Memory B cell (primary cell): ENCODE data around the gene DIS3L.
A peak's percentile ranks its signal among the peaks of the same experiment; 100 is the strongest.
"Not testable (repeated sequence)": the region's sequence is repeated elsewhere in the genome, so short reads cannot be mapped to it uniquely, and the experiment has no call there.

Experiments
- ATAC-seq: fragments of 150-1000 bp; cut with Tn5 transposase; 2 replicates; pipeline ENCODE4 v1.10.0; 2021; ENCODE audit warnings: low read depth, mild to moderate bottlenecking, moderate library complexity
- DNase-seq, 2 donors: peaks; one replicate each; pipeline ENCODE4 v3.0.0; 2022; ENCODE audit warnings: low spot score in 2 of 2
- H3K27ac Mint-ChIP-seq: one replicate; pipeline ENCODE4 v1.8.0; 2022; ENCODE audit warnings: mild to moderate bottlenecking, moderate library complexity, mixed read lengths
- H3K27me3 Mint-ChIP-seq: one replicate; pipeline ENCODE4 v1.8.0; 2022; ENCODE audit warnings: mixed read lengths
- H3K36me3 Mint-ChIP-seq: one replicate; pipeline ENCODE4 v1.8.0; 2022; ENCODE audit warnings: mild to moderate bottlenecking, mixed read lengths
- H3K4me1 Mint-ChIP-seq: one replicate; pipeline ENCODE4 v1.8.0; 2022; ENCODE audit warnings: mixed read lengths
- H3K4me3 Mint-ChIP-seq: one replicate; pipeline ENCODE4 v1.8.0; 2022; ENCODE audit warnings: mild to moderate bottlenecking, moderate library complexity, mixed read lengths
- H3K9me3 Mint-ChIP-seq: one replicate; pipeline ENCODE4 v1.8.0; 2022; ENCODE audit warnings: mixed read lengths

The DIS3L gene

GRCh38 chr15:66261056-66261455 lies 32.3 kb upstream of the DIS3L start:
- H3K4me1 Mint-ChIP-seq = no peaks in the 10 kb centered on the region
- no peak for ATAC-seq
- DNase-seq = no peak
- H3K9me3 Mint-ChIP-seq = peaks cover 9% of the 10 kb centered on the region
- H3K27me3 Mint-ChIP-seq = peaks cover 15% of the 10 kb centered on the region
- no peak overlapping the region for H3K27ac Mint-ChIP-seq
- H3K36me3 Mint-ChIP-seq = peaks cover 4% of the 10 kb centered on the region
- no peak overlapping the region for H3K4me3 Mint-ChIP-seq

GRCh38 chr15:66262837-66263236 lies 30.5 kb upstream of the DIS3L start:
- not testable (repeated sequence) for H3K4me3 Mint-ChIP-seq, H3K36me3 Mint-ChIP-seq, H3K27ac Mint-ChIP-seq, DNase-seq, ATAC-seq, H3K9me3 Mint-ChIP-seq, H3K4me1 Mint-ChIP-seq
- H3K27me3 Mint-ChIP-seq = peaks cover 14% of the 10 kb centered on the region

- H3K27ac Mint-ChIP-seq = no peak overlapping the region
- DNase-seq = no peak
- H3K4me3 Mint-ChIP-seq = no peak overlapping the region
Observed at GRCh38 chr15:66264859-66265513, 28.4 kb upstream of the DIS3L start.

GRCh38 chr15:66269326-66270090 lies 23.9 kb upstream of the DIS3L start:
- Mint-ChIP-seq H3K4me3 (no peak overlapping the region), H3K27me3 (peaks cover 14% of the 10 kb centered on the region), H3K27ac (no peak overlapping the region), H3K36me3 (no peaks in the 10 kb centered on the region), H3K4me1 (peaks cover 8% of the 10 kb centered on the region), H3K9me3 (peaks cover 2% of the 10 kb centered on the region)
- ATAC-seq (no peak), DNase-seq (no peak)

More at GRCh38 chr15:66264859-66265513, 28.4 kb upstream of the DIS3L start:
- H3K27me3 Mint-ChIP-seq = peaks cover 15% of the 10 kb centered on the region
- H3K36me3 Mint-ChIP-seq = peaks cover 4% of the 10 kb centered on the region
- H3K4me1 Mint-ChIP-seq = no peaks in the 10 kb centered on the region
- peaks cover 9% of the 10 kb centered on the region for H3K9me3 Mint-ChIP-seq
- ATAC-seq = no peak

DNA sequence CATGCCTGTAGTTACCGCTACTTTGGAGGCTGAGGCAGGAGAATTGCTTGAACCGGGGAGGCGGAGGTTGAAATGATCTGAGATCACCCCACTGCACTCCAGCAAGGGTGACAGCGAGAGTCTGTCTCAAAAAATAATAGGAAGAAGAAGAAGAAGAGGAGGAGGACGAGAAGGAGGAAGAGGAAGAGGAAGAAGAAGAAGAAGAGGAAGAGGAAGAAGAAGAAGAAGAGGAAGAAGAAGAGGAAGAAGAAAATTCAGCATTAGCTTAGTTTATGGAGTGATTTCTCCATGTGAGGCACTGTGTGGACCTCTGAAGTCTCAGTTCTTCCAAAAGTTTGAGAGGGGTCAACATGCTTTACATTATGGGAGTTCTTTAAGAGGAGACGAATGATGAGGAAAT lies 22.4 kb upstream of the DIS3L start:
- Mint-ChIP-seq H3K36me3 (no peaks in the 10 kb centered on the region), H3K4me1 (peaks cover 8% of the 10 kb centered on the region), H3K27ac (no peak overlapping the region), H3K4me3 (no peak overlapping the region), H3K9me3 (peaks cover 2% of the 10 kb centered on the region), H3K27me3 (peaks cover 14% of the 10 kb centered on the region)
- DNase-seq (no peak), ATAC-seq (no peak)

DNA sequence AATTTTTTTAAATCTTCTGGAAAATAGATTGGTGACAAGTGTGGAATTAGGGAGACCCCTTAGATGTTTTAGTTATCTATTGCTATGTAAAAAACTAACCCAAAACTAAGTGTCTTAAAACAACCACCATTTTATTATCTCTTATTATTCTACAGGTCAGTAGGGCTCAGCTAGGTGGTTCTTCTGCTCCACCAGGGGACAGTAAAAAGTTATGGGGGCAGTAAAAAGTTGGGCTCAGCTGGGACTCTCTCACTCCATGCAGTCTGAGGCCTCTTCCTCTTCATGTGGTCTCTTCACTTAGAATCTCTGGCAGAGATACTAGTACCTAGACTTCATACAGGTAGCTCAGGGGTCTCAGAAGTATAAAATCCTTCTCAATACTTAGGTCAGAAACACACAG lies 18.0 kb upstream of the DIS3L start:
- no peaks in the 10 kb centered on the region for H3K36me3 Mint-ChIP-seq
- DNase-seq (no peak), ATAC-seq (no peak)
- no peak overlapping the region for H3K27ac Mint-ChIP-seq
- H3K4me1 Mint-ChIP-seq = peaks cover 8% of the 10 kb centered on the region
- peaks cover 11% of the 10 kb centered on the region for H3K27me3 Mint-ChIP-seq
- H3K9me3 Mint-ChIP-seq = peaks cover 2% of the 10 kb centered on the region
- no peak overlapping the region for H3K4me3 Mint-ChIP-seq

- H3K27me3 Mint-ChIP-seq = peaks cover 10% of the 10 kb centered on the region
- no peaks in the 10 kb centered on the region for H3K36me3 Mint-ChIP-seq
- no peaks in the 10 kb centered on the region for H3K9me3 Mint-ChIP-seq
- DNase-seq (no peak), ATAC-seq (no peak)
- no peak overlapping the region for H3K27ac Mint-ChIP-seq
- H3K4me3 Mint-ChIP-seq = no peak overlapping the region
- H3K4me1 Mint-ChIP-seq = peaks cover 4% of the 10 kb centered on the region
Observed at GRCh38 chr15:66276546-66276945, 16.8 kb upstream of the DIS3L start.

DNA sequence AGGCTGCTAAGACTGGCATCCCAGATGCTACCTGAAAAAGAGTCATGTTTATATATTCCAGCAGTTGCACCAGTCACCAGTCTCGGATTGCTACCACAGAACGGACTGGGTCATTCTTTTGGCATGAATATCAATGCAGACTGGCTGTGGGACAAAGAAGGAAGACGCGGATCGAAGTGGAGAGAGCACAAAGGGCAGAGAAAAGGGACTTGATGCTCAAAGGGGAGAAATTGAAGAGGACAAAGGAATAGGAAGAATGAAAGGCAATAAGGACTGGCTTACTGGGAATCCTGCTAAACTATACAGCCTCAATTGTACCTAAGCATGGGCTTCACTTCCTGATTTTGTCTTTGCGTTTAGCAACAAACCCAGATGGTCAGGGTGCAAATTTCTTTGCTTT lies 15.3 kb upstream of the DIS3L start:
- ATAC-seq (no peak), DNase-seq (no peak)
- peaks cover 10% of the 10 kb centered on the region for H3K27me3 Mint-ChIP-seq
- no peaks in the 10 kb centered on the region for H3K9me3 Mint-ChIP-seq
- H3K4me1 Mint-ChIP-seq = peaks cover 4% of the 10 kb centered on the region
- H3K36me3 Mint-ChIP-seq = no peaks in the 10 kb centered on the region
- no peak overlapping the region for H3K27ac Mint-ChIP-seq
- no peak overlapping the region for H3K4me3 Mint-ChIP-seq

DNA sequence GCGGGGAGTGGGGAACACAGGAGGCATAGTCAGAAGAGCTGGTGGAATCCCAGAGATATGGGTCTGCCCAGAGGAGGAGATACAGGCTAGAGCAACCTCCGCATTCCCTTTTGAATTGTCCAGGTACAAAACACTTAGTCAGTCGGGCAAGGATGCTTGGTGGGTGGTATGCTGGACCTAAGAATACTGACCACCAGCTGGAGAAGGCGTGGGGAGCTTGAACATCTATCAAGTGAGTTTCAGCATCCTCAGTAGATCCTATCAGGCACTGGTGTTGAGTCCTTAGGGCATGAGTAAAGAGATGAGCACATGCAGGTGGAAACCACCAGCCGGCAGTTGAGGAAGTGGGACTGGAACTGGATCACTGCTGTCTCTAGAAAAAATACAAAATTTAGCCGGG lies 14.7 kb upstream of the DIS3L start:
- H3K4me1 Mint-ChIP-seq = no peaks in the 10 kb centered on the region
- no peak overlapping the region for H3K4me3 Mint-ChIP-seq
- no peaks in the 10 kb centered on the region for H3K36me3 Mint-ChIP-seq
- H3K27me3 Mint-ChIP-seq = peaks cover 7% of the 10 kb centered on the region
- DNase-seq = no peak
- no peak for ATAC-seq
- no peaks in the 10 kb centered on the region for H3K9me3 Mint-ChIP-seq
- no peak overlapping the region for H3K27ac Mint-ChIP-seq

- DNase-seq = no peak
- Mint-ChIP-seq H3K9me3 (no peaks in the 10 kb centered on the region), H3K36me3 (no peaks in the 10 kb centered on the region), H3K27ac (no peak overlapping the region), H3K4me1 (no peaks in the 10 kb centered on the region), H3K4me3 (no peak overlapping the region), H3K27me3 (peaks cover 6% of the 10 kb centered on the region)
- ATAC-seq = no peak
Observed at GRCh38 chr15:66284271-66284670, 9.1 kb upstream of the DIS3L start.

GRCh38 chr15:66285533-66286280 lies 7.7 kb upstream of the DIS3L start:
- Mint-ChIP-seq H3K4me1 (peaks cover 5% of the 10 kb centered on the region), H3K4me3 (no peak overlapping the region), H3K27ac (no peak overlapping the region), H3K27me3 (peaks cover 2% of the 10 kb centered on the region), H3K36me3 (no peaks in the 10 kb centered on the region), H3K9me3 (no peaks in the 10 kb centered on the region)
- DNase-seq (no peak), ATAC-seq (no peak)

- Mint-ChIP-seq H3K4me3 (no peak overlapping the region), H3K36me3 (no peaks in the 10 kb centered on the region), H3K27ac (no peak overlapping the region), H3K27me3 (no peaks in the 10 kb centered on the region), H3K9me3 (no peaks in the 10 kb centered on the region), H3K4me1 (peaks cover 11% of the 10 kb centered on the region)
- ATAC-seq (no peak), DNase-seq (peak in 1 of 2 donors; percentile 13)
Observed at GRCh38 chr15:66287461-66288057, 5.8 kb upstream of the DIS3L start.

GRCh38 chr15:66288093-66288492 lies 5.3 kb upstream of the DIS3L start:
- Mint-ChIP-seq H3K36me3 (no peaks in the 10 kb centered on the region), H3K27me3 (no peaks in the 10 kb centered on the region), H3K27ac (no peak overlapping the region), H3K9me3 (no peaks in the 10 kb centered on the region), H3K4me3 (no peak overlapping the region), H3K4me1 (peaks cover 11% of the 10 kb centered on the region)
- DNase-seq (no peak), ATAC-seq (no peak)
